ENCODE data around the gene ROR1.

- no peak for TF ChIP-seq CTCF (IDR thresholded peaks at IDR 0.05)
- no peak for TF ChIP-seq EZH2 (IDR thresholded peaks at IDR 0.05)
Observed at GRCh38 chr1:64047549-64047996, 273.8 kb downstream of the ROR1 start.

Measured in neural progenitor cell (in vitro differentiated cells).